ENCODE data around the gene GIMAP7. TPM values are rescaled to one million over a fixed set of nuclear protein-coding genes. Genes with fewer than 3 reads are reported as not detected.

GIMAP7 gene
- not detected in 5 replicates for total RNA-seq (2022; extraction: Qiagen RNA extraction)

GRCh38 chr7:150514748-150515222 is at the start of gene GIMAP7:
TSS of gene GIMAP7 (plus strand) at chr7:150514872. CDS start at chr7:150519975, 5,103 bp downstream.

GRCh38 chr7:150567169-150567568 is 52.5 kb downstream of the GIMAP7 start, which contains the start of gene GIMAP4:
TSS of gene GIMAP4 (plus strand) at chr7:150567390. CDS start at chr7:150569902, 2,512 bp downstream.

Other genes with a start within 250 kb of the GIMAP7 start
- gene LRRC61, start 191.5 kb upstream of the GIMAP7 start, total RNA-seq (2022; extraction: Qiagen RNA extraction), result 0.05 to 0.22 TPM (median 0.06 TPM) in 5 replicates
- gene ACTR3C, start 191.3 kb upstream of the GIMAP7 start, total RNA-seq (2022; extraction: Qiagen RNA extraction), result 0.02 to 0.26 TPM (median 0.14 TPM) in 3 of 5 replicates, not detected in the others
- gene RARRES2, start 173.2 kb upstream of the GIMAP7 start, total RNA-seq (2022; extraction: Qiagen RNA extraction), result 0.28 TPM in 1 of 5 replicates, not detected in the others
- 62.7 to 82.7 TPM (median 76.0 TPM) in 5 replicates for gene REPIN1, start 146.1 kb upstream of the GIMAP7 start, total RNA-seq (2022; extraction: Qiagen RNA extraction)
- 3.7 to 6.8 TPM (median 4.9 TPM) in 5 replicates for gene ZNF775, start 135.5 kb upstream of the GIMAP7 start, total RNA-seq (2022; extraction: Qiagen RNA extraction)
- not detected in 5 replicates for gene GIMAP8, start 64.2 kb upstream of the GIMAP7 start, total RNA-seq (2022; extraction: Qiagen RNA extraction)
- gene GIMAP4, start 52.5 kb downstream of the GIMAP7 start, total RNA-seq (2022; extraction: Qiagen RNA extraction), result not detected in 5 replicates
- not detected in 5 replicates for gene GIMAP6, start 117.5 kb downstream of the GIMAP7 start, total RNA-seq (2022; extraction: Qiagen RNA extraction)
- not detected in 5 replicates for gene GIMAP2, start 170.8 kb downstream of the GIMAP7 start, total RNA-seq (2022; extraction: Qiagen RNA extraction)
- gene GIMAP1, start 201.7 kb downstream of the GIMAP7 start, total RNA-seq (2022; extraction: Qiagen RNA extraction), result not detected in 5 replicates
- gene GIMAP5, start 222.5 kb downstream of the GIMAP7 start, total RNA-seq (2022; extraction: Qiagen RNA extraction), result 0.09 TPM in 2 of 5 replicates, not detected in the others

All from A549 treated with dexamethasone at 1 μM for 4 hours (cell line).